Right cardiac atrium (tissue), 5 donors: ENCODE results near the gene TOPBP1. TPM values are rescaled to one million over a fixed set of nuclear protein-coding genes. Genes with fewer than 3 reads are reported as not detected.
A peak's percentile ranks its signal among the peaks of the same experiment; 100 is the strongest.

ENCODE experiments used
- ATAC-seq, 2 donors: fragments of 200-7000 bp; cut with Tn5 transposase; one replicate each; pipeline versions ENCODE4 v1.8.0 to v1.9.1; 2020; ENCODE audit warnings: moderate library complexity in 2 of 2, mild to moderate bottlenecking in 1 of 2
- DNase-seq, 3 donors: peaks; one replicate each; pipeline ENCODE4 v3.0.0-alpha.2; 2020
- H3K27ac ChIP-seq: one replicate; pipeline ENCODE4 v1.5.1; 2013; ENCODE audit warnings: mild to moderate bottlenecking, low read length, control low read depth, moderate library complexity
- H3K27me3 ChIP-seq: one replicate; pipeline ENCODE4 v1.6.1; 2013; ENCODE audit not compliant: control insufficient read depth, insufficient read depth
- H3K4me1 ChIP-seq: one replicate; pipeline ENCODE4 v1.6.1; 2013; ENCODE audit warnings: low read length; ENCODE audit not compliant: control insufficient read depth, insufficient read depth
- H3K4me3 ChIP-seq: one replicate; pipeline ENCODE4 v1.5.1; 2013; ENCODE audit warnings: low read length, control low read depth
- H3K9me3 ChIP-seq: one replicate; pipeline ENCODE4 v1.6.1; 2013; ENCODE audit warnings: low read length; ENCODE audit not compliant: control insufficient read depth
- WGBS: extraction: QIAGEN DNeasy Blood & Tissue Kit; methylation state at CpG from one replicate; pipeline ENCODE4 v1.1.7; 2013; 5-methylcytosine and 5-hydroxymethylcytosine counted together
- intact Hi-C, 4 donors: fragments of 100-400 bp; cut with DNase I; formaldehyde crosslinking; loops; one replicate each; pipeline versions ENCODE4 v1.11.0 to v1.14.0; 2022 to 2023
- long read RNA-seq, 4 donors: library from polyadenylated mRNA; unstranded; transcript quantifications; one replicate each; pipeline ENCODE4 v2.0.0, GENCODE V29; 2020 to 2021
- polyA plus RNA-seq: library from polyadenylated mRNA; stranded (reverse); fragments of 200-250 nt; gene quantifications from one replicate; pipeline ENCODE4 v1.2.3, GENCODE V29; 2013
- total RNA-seq, 4 donors: library from RNA; stranded (reverse); fragmentation: NEBNext Ultra II Directional; extraction: Animal tissue kit (Norgen Biotek cat#: 25700); gene quantifications; one replicate each; pipeline ENCODE4 v1.2.1, GENCODE V29; 2021
- donor health status: healthy with polysubstance abuse.
- donor health status: DM: no; HTN: yes; CAD: no.
- donor health status: DM: no; HTN: no; CAD: no.
- donor health status: DM: no; HTN: yes; CAD: no; lungs with severe emphysema.
- donor health status: DM: yes; HTN: yes; CAD: no.

The TOPBP1 gene
- 10 to 100 TPM; 10.5 to 12.7 (median 12.4) TPM for total RNA-seq
- 5.4 TPM for polyA plus RNA-seq
- long read RNA-seq, donor 1, full-length matches to known transcripts = 4 of 16 reads
- long read RNA-seq, donor 1, partial matches to known transcripts = 9 of 16 reads
- long read RNA-seq, donor 1, other reads (novel, unspliced or antisense) = 3 of 16 reads
- long read RNA-seq, donor 2, full-length matches to known transcripts = 1 of 1 reads
- long read RNA-seq, donor 2, partial matches to known transcripts = 0 of 1 reads
- long read RNA-seq, donor 2, other reads (novel, unspliced or antisense) = 0 of 1 reads
- long read RNA-seq, donor 3, full-length matches to known transcripts = 2 of 8 reads
- long read RNA-seq, donor 3, partial matches to known transcripts = 5 of 8 reads
- long read RNA-seq, donor 3, other reads (novel, unspliced or antisense) = 1 of 8 reads
- long read RNA-seq, donor 4, full-length matches to known transcripts = 3 of 6 reads
- long read RNA-seq, donor 4, partial matches to known transcripts = 1 of 6 reads
- long read RNA-seq, donor 4, other reads (novel, unspliced or antisense) = 2 of 6 reads

DNA sequence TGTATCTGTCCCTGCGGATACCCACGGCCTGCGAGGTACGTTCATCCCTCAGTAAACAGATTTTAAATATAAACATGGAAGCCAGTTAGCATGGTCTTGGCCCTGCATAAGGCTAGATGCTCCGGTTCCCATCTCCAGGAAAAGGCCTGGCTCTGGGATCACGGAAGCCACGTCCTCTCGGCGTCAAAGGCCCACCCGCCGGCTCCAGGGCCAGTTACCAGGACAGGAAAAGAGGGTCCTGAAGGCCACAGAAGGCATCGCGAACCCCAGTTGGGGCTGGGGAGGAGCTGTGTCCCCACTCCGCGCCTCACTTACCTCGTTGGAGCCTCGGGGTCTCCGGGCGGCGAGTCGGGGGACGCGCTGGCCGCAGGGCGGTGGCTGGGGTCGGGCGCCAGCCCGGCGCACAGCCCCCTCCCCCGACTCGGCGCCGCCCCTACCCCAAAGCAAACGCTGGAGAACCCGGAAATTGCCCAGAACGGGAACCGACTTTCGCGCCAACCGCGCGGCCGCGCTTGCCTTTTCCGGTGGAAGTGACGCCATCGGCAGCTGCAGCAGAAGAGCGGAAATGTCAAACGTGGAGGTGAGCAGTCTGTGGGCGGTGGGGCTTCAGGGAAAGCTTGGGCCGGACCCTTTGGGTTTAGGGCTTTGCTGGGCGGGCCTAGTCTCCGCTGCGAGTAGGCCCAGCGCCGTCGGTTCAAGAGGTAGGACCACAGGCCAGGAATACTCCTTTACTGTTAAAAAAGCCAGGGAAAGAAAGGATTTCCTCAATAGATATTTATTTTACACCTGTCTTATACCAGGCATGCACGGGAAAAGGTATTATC lies at the start of gene TOPBP1:
TSS of gene TOPBP1 (minus strand) at position 488 of the 824 bp plus-strand sequence. CDS start 814 bp downstream, outside the sequence.
- Histone ChIP-seq H3K9me3 (no peaks in the 10 kb centered on the region), H3K4me1 (peaks cover 3% of the 10 kb centered on the region), H3K4me3 (peak within 1 kb of the TSS; percentile 66), H3K27me3 (no peaks in the 10 kb centered on the region), H3K27ac (peak within 1 kb of the TSS; percentile 93)
- ATAC-seq (peak; percentile 91 to 92), DNase-seq (peak; percentile 83 to 93 (median 92))
- under 1% methylated on average over 58 of the region's 58 CpGs for WGBS
- intact Hi-C loops = loop anchor here in 2 of 4 donors (5.0 to 10.0 kb wide), 3 partner anchors 153 to 266 kb away; no protein-coding TSS in a partner anchor

DNA sequence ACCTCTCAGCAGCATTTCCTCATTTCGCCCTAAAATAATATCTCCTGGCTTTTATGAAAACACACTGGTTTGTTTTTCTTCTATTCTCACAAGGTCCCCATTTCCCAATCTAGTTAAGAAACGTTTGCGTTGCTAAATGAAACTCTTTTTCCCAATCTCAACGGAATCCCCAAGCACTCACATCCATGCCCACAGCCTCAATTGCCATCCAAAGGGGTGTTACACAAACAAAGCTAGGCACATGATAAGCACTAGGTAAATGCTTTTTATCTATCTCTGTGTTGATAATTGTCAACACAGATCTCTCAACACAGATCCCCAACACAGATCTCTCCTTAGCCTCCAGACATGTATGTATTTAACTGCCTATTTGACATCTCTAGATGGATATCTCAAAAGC lies 49.3 kb upstream of the TOPBP1 start:
- Histone ChIP-seq H3K9me3 (no peaks in the 10 kb centered on the region), H3K27ac (no peak overlapping the region), H3K4me3 (no peak overlapping the region), H3K27me3 (no peaks in the 10 kb centered on the region), H3K4me1 (no peaks in the 10 kb centered on the region)
- DNase-seq (no peak), ATAC-seq (no peak)
- intact Hi-C loops = no loop called here
- WGBS = 70% methylated on average over 4 of the region's 4 CpGs

DNA sequence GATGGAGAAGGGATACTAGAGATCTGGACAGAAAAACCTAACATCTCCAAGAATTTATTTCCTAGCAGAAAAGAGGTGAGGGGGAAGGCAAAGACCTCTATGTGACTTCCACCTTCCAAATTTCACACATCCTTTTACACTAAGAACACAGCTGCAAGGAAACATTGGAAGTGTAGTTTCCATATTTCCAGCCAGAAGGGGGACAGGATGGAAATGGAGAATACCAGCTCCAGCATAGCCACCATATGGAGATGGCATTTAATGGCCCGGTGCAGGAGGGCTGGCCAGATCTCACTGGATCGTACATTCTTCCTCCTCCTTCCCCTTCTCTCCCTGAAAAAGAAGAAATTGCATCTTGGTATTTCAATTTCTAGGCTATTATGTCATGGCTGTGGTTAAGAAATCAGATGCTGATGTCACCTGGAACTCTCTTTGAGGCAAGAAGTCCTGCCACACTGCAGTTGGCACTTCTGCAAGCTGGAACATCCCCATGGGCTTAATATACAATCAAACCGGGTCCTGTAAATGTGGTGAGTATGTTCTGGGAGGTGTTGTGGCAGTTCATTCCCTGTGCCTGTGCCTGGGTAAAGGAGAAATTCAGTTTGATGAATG lies 47.5 kb upstream of the TOPBP1 start:
- Histone ChIP-seq H3K27ac (no peak overlapping the region), H3K4me3 (no peak overlapping the region), H3K9me3 (no peaks in the 10 kb centered on the region), H3K4me1 (no peaks in the 10 kb centered on the region), H3K27me3 (no peaks in the 10 kb centered on the region)
- ATAC-seq (no peak), DNase-seq (no peak)
- 77% methylated on average over 3 of the region's 3 CpGs for WGBS
- intact Hi-C loops = no loop called here

DNA sequence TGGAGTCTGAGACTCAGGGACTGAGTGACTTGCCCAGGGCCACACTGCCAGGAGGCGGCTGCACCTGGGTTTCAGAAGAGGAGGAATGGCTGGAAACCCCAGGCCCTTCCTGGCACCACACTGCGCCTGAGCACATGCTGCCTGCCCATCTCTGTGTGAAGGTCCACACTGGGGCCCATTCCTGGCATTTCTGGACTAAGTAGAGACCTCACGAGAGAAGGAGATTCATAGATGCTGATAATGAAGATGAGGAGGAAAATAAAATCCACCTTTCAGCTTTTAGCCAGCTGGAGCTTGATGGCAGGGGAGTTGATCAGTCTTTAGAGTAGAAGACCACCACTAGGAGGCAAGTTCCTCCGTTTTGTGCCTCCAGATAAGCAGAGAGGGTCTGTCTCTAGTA lies 44.3 kb upstream of the TOPBP1 start:
- Histone ChIP-seq H3K4me3 (no peak overlapping the region), H3K27me3 (no peaks in the 10 kb centered on the region), H3K4me1 (no peaks in the 10 kb centered on the region), H3K9me3 (no peaks in the 10 kb centered on the region), H3K27ac (no peak overlapping the region)
- 74% methylated on average over 4 of the region's 4 CpGs for WGBS
- intact Hi-C loops = no loop called here
- ATAC-seq (no peak), DNase-seq (no peak)

DNA sequence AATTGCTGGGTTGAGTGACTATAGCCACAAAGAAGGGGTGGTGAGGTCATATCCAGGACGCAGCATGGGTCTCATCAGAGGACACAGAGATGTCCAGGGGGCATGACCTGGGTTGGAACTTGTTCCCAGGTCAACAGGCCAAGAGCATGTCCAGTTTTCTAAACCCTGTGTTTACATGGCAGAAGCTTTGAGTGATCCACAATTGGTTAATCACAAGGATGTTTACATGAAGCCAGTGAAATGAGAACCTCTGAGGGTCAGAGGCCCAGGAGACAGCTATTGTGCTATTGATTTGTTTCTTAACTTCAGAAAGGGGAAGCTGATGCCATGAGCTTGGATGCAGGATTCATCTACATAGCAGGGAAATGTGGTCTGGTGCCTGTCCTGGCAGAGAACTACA lies 42.2 kb upstream of the TOPBP1 start:
- DNase-seq = no peak
- H3K4me3 ChIP-seq = no peak overlapping the region
- no peak for ATAC-seq
- no peaks in the 10 kb centered on the region for H3K27me3 ChIP-seq
- H3K9me3 ChIP-seq = no peaks in the 10 kb centered on the region
- H3K4me1 ChIP-seq = no peaks in the 10 kb centered on the region
- no peak overlapping the region for H3K27ac ChIP-seq
- intact Hi-C loops = no loop called here
- 65% methylated on average over 1 of the region's 1 CpG for WGBS

DNA sequence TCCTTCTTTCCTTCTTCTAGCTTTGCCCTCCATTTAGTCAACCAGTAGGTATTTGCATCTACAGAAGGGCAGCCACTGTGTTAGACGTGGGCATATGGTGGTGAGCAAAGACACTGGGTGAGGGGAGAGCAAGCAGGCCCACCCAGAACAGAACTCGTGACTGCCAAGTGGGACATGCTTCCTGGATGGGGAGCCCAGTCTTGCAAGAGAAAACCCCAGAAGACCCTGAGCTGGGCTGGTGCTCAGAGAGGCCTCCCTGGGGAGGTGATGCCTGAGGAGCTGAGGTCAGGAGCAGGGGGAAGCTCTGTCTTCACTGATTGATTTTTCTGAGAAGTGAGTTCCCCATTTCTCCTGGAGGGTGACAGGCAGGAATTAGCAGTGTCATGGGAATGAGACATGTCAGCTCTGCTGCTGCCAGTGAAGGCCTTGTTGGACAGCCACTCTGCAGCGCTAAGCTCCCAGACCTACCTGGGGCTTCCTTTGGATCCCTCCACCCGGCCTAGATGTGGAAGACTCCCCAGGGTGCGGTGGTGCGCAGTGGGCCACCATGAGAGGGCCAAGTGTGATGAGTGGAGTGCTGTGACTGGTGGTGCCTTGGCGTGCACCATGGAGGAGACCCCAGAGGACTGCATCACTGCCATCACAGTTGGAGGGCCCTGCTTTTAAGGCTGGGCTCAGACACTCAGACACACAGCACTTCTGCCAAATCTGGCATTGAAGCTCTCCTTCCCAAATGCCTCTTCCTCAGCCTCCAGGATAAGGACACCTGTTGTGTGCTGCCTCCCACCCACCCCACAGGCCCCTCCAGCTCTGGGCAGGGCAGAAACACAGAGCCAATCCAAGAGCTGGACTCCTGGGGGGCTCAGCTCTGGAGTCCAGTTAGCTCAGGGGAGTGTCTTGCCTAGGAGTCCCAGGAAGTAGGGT lies 40.0 kb upstream of the TOPBP1 start:
- no peak for ATAC-seq
- Histone ChIP-seq H3K4me3 (no peak overlapping the region), H3K4me1 (no peaks in the 10 kb centered on the region), H3K9me3 (no peaks in the 10 kb centered on the region), H3K27me3 (no peaks in the 10 kb centered on the region), H3K27ac (no peak overlapping the region)
- no peak for DNase-seq
- intact Hi-C loops = no loop called here
- 93% methylated on average over 7 of the region's 7 CpGs for WGBS

DNA sequence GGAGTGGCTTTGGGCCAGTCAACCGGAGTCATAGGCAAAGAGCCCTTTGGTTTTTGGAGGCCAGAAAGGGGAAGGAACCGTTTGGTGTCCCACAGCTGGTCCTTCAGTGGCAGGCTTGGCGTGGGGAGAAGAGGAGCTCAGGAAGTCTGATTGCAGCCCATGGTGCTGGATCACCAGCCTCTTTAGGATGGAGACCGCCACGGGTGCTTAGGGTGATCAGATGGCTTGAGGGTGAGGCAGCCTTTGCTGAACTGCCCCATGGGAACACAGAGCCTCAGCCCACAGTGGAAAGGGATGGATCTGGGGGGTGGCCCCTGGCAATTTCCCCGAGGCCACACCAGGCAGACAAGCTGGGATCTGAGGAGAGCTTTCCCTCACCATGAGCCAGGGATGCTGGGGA lies 38.6 kb upstream of the TOPBP1 start:
- Histone ChIP-seq H3K4me3 (no peak overlapping the region), H3K4me1 (no peaks in the 10 kb centered on the region), H3K9me3 (no peaks in the 10 kb centered on the region), H3K27me3 (no peaks in the 10 kb centered on the region), H3K27ac (no peak overlapping the region)
- DNase-seq (no peak), ATAC-seq (no peak)
- intact Hi-C loops = no loop called here
- WGBS = 91% methylated on average over 6 of the region's 6 CpGs

DNA sequence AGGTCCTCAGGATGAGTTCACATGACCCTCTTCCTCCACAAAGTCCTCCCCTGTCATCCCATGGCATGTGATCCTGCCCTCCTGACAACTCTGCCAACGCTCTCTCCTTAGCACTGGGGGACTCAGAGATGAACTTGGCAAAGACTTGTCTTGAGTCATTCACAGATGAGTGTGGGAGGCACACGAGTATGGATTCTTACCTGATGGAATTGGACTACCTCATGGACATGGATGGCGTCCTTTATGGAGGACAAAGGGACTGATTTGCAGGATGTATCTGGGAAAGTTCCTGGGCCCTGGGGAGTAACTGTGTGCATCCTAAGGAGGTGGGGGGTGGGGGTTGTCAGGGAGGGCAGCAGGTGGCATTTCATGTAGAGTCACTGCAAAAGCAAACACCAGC lies 38.2 kb upstream of the TOPBP1 start:
- ATAC-seq (no peak), DNase-seq (no peak)
- H3K4me3 ChIP-seq = no peak overlapping the region
- no peaks in the 10 kb centered on the region for H3K9me3 ChIP-seq
- no peak overlapping the region for H3K27ac ChIP-seq
- intact Hi-C loops = no loop called here
- no peaks in the 10 kb centered on the region for H3K27me3 ChIP-seq
- 88% methylated on average over 3 of the region's 3 CpGs for WGBS
- H3K4me1 ChIP-seq = no peaks in the 10 kb centered on the region

DNA sequence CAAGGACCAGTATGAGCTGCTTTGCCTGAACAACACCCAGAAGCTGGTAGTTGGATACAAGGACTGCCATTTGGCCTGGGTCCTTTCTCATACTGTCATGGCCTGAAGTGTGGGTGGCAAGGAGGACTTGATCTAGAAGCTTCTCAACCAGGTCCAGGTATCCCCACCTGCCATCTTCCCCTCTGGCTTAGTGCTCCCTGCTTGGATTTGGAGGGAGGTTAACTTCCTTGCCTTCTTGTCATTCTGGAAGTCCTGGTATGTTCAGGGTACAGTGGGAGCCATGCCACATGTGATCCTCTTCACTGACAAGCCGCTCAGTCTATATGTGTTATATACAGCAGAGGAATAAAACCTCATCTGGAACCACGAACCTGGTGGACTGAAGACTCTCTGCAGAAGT lies 37.7 kb upstream of the TOPBP1 start:
- Histone ChIP-seq H3K9me3 (no peaks in the 10 kb centered on the region), H3K27me3 (no peaks in the 10 kb centered on the region), H3K4me3 (no peak overlapping the region), H3K4me1 (no peaks in the 10 kb centered on the region), H3K27ac (no peak overlapping the region)
- WGBS = 74% methylated on average over 2 of the region's 2 CpGs
- intact Hi-C loops = no loop called here
- ATAC-seq (no peak), DNase-seq (no peak)

DNA sequence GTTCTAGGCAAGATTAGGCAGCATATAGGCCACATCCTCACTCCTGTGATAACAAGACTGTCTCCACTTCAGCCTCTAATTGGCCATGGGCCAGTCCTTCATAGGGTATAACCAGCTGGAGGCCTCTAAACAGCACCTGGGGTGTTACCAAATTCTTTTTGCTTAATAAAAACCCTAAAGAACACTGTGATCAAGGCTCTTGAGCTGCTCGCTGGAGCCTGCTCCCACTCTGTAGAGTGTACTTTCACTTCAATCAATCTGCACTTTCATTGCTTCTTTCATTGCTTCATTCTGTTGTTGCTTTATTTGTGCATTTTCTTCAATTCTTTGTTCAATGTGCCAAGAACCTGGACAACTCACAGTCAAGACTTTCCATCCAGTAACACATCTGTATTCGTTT lies 36.2 kb upstream of the TOPBP1 start:
- no peaks in the 10 kb centered on the region for H3K27me3 ChIP-seq
- DNase-seq = no peak
- ATAC-seq = no peak
- intact Hi-C loops = no loop called here
- no peak overlapping the region for H3K27ac ChIP-seq
- H3K4me3 ChIP-seq = no peak overlapping the region
- 88% methylated on average over 2 of the region's 2 CpGs for WGBS
- no peaks in the 10 kb centered on the region for H3K4me1 ChIP-seq
- no peaks in the 10 kb centered on the region for H3K9me3 ChIP-seq
